DOHH2 (cell line): ENCODE measurements around the gene ZNF207.

ENCODE experiments used
- CTCF ChIP-seq: fragments of 200-600 bp; sonication (generic); IDR thresholded peaks from one replicate; pipeline ENCODE4 v1.5.1; 2014; ENCODE audit warnings: antibody characterized with exemption, mild to moderate bottlenecking, low read depth, low read length; ENCODE audit not compliant: poor library complexity, severe bottlenecking
- EZH2phosphoT487 ChIP-seq: fragments of 200-600 bp; sonication (generic); IDR thresholded peaks from 2 replicates; pipeline ENCODE4 v1.6.1; 2017; ENCODE audit warnings: borderline replicate concordance, mild to moderate bottlenecking, antibody characterized with exemption, low read length, moderate library complexity, mixed read lengths

- TF ChIP-seq CTCF (no peak), EZH2phosphoT487 (no peak)
These were observed 20.5 kb downstream of the ZNF207 start for GRCh38 chr17:32370426-32370825.
